KBM-7 (cell line): ENCODE results near the gene PRRC2A.

ENCODE experiments used
- DNase-seq: peaks from one replicate; pipeline ENCODE4 v3.0.0-alpha.2; 2015
- in situ Hi-C: fragments of 300-500 bp; cut with MboI; formaldehyde crosslinking; loops from 2 replicates; pipeline ENCODE4 v1.14.3; 2020; ENCODE audit warnings: low sequenced_read_pairs, low pct_unique_long_range_greater_than_20kb, mixed read lengths

Gene PRRC2A

DNA sequence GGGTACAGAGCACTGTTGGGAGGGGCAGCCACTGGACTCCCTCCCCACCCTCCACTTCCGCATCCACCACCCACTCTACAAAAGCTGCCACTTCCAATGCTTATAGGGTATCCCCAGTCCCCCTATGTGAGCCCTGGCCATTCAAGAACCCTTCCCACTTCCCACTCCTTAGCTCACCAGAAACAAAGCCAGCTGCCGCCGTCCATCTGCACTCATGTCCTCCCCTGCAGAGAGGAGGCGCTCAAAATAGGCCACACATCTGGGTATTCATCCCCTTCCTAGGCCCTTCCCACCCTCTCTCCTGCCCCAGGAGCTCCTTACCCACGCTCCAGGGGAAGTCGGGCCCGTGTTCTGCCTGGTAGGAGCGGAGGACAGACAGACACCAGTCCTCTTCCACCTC, 66.8 kb downstream of the PRRC2A start:
- no peak for DNase-seq
- in situ Hi-C loops = no loop called here
